Stomach (tissue), 9 donors: Measurements from ENCODE around the gene RARG. TPM values are rescaled to one million over a fixed set of nuclear protein-coding genes. Genes with fewer than 3 reads are reported as not detected.

Experiments used
- DNase-seq, 2 donors: peaks; one replicate each; pipeline versions ENCODE4 v3.0.0 to v3.0.0-alpha.2; 2013 to 2019
- H3K27ac ChIP-seq, 5 donors: fragments of 200-600 bp in 4 of 5; sonication (generic) in 4 of 5; one replicate each; pipeline ENCODE4 v1.5.1; 2013 to 2019; ENCODE audit warnings: mild to moderate bottlenecking in 1 of 5, moderate library complexity in 1 of 5
- H3K27me3 ChIP-seq, 3 donors: fragments of 200-600 bp; sonication (generic); one replicate each; pipeline ENCODE4 v1.5.1; 2017 to 2019; ENCODE audit warnings: mixed run types in 1 of 3
- H3K36me3 ChIP-seq, 4 donors: fragments of 200-600 bp; sonication (generic); 1 replicate in 3 of 4; 2 replicates in 1 of 4; pipeline ENCODE4 v1.5.1; 2016 to 2019
- H3K4me1 ChIP-seq, 4 donors: fragments of 200-600 bp; sonication (generic); one replicate each; pipeline ENCODE4 v1.5.1; 2016 to 2019
- H3K4me3 ChIP-seq, 4 donors: fragments of 200-600 bp; sonication (generic) in 3 of 4; one replicate each; pipeline ENCODE4 v1.5.1; 2016 to 2019; ENCODE audit warnings: mild to moderate bottlenecking in 1 of 4
- H3K9me3 ChIP-seq, 4 donors: fragments of 200-600 bp; sonication (generic); one replicate each; pipeline ENCODE4 v1.5.1; 2016 to 2019
- CTCF ChIP-seq, 7 experiments: fragments of 450-650 bp in 4 of 7; fragments of 200-600 bp in 3 of 7; sonication (generic) in 3 of 7; IDR thresholded peaks; one replicate each; pipeline ENCODE4 v1.5.1; 2016 to 2019; ENCODE audit warnings: antibody characterized with exemption in 7 of 7, control low read depth in 2 of 7, mild to moderate bottlenecking in 1 of 7
- EP300 ChIP-seq: sonication (generic); formaldehyde crosslinking; IDR thresholded peaks from one replicate; pipeline ENCODE4 v1.6.1; 2017; ENCODE audit warnings: antibody characterized with exemption
- POLR2A ChIP-seq, 4 donors: fragments of 450-650 bp; IDR thresholded peaks; one replicate each; pipeline ENCODE4 v1.6.1; 2016; ENCODE audit warnings: antibody characterized with exemption in 4 of 4, control low read depth in 2 of 4, mild to moderate bottlenecking in 1 of 4, moderate library complexity in 1 of 4
- POLR2AphosphoS5 ChIP-seq, 3 donors: sonication (generic); formaldehyde crosslinking; IDR thresholded peaks; one replicate each; pipeline ENCODE4 v1.6.1; 2016; ENCODE audit warnings: antibody characterized with exemption in 3 of 3
- WGBS, 5 donors: extraction: QIAGEN DNeasy Blood & Tissue Kit in 3 of 5; methylation state at CpG; one replicate each; pipeline versions ENCODE4 v1.1.5 to v1.1.7; 2013 to 2018; 5-methylcytosine and 5-hydroxymethylcytosine counted together
- intact Hi-C: fragments of 100-400 bp; cut with DNase I; formaldehyde crosslinking; loops from one replicate; pipeline ENCODE4 v1.15.1; 2023; ENCODE audit warnings: low total_unique reads
- polyA plus RNA-seq, 3 donors: library from polyadenylated mRNA; stranded (reverse); fragments of 200-250 nt; gene quantifications; one replicate each; pipeline ENCODE4 v1.2.3, GENCODE V29; 2013
- total RNA-seq, 5 donors: library from RNA; depleted of rRNA; stranded (reverse); fragments of >200 nt; gene quantifications; one replicate each; pipeline versions ENCODE4 v1.1.0 to v1.2.3, GENCODE V29; 2014 to 2016
- donor health status: healthy with polysubstance abuse.
- donor health status: Bipolar disorder and iron deficiency.
- donor health status: healthy.

The RARG gene
- total and polyA plus RNA-seq, 8 donors: 2.0 to 37.7 (median 9.6) TPM

GRCh38 chr12:53200458-53201176 lies 31.4 kb downstream of the RARG start:
- H3K4me3 ChIP-seq: no peak overlapping the region
- 66 to 71% (median 67%) methylated on average over 10 of the region's 10 CpGs for WGBS, 5 donors
- H3K27me3 ChIP-seq: no peaks in the 10 kb centered on the region
- H3K27ac ChIP-seq: peak overlapping the region in 3 of 5 donors; percentile 15 to 49 (median 29)
- peaks cover 0 to 17% (median 13%) of the 10 kb centered on the region in 4 donors for H3K4me1 ChIP-seq
- H3K36me3 ChIP-seq: no peaks in the 10 kb centered on the region
- no peaks in the 10 kb centered on the region for H3K9me3 ChIP-seq
- TF ChIP-seq CTCF (IDR thresholded peaks at IDR 0.05) (no peak), POLR2A (IDR thresholded peaks at IDR 0.05) (no peak), EP300 (no peak), POLR2AphosphoS5 (IDR thresholded peaks at IDR 0.05) (no peak)
- DNase-seq: no peak
- intact Hi-C loops: no loop called here

- Histone ChIP-seq H3K9me3 (no peaks in the 10 kb centered on the region), H3K4me1 (peaks cover 0 to 17% (median 13%) of the 10 kb centered on the region in 4 donors), H3K27ac (peak overlapping the region in 1 of 5 donors; percentile 29), H3K36me3 (no peaks in the 10 kb centered on the region), H3K4me3 (no peak overlapping the region), H3K27me3 (no peaks in the 10 kb centered on the region)
- WGBS, 5 donors: 93 to 100% (median 94%) methylated on average over 2 of the region's 2 CpGs
- TF ChIP-seq CTCF (IDR thresholded peaks at IDR 0.05) (no peak), POLR2A (IDR thresholded peaks at IDR 0.05) (no peak), POLR2AphosphoS5 (IDR thresholded peaks at IDR 0.05) (no peak), EP300 (no peak)
- no peak for DNase-seq
- intact Hi-C loops: no loop called here
These were observed 31.9 kb downstream of the RARG start for GRCh38 chr12:53200107-53200457.

GRCh38 chr12:53199700-53200099 lies 32.3 kb downstream of the RARG start:
- Histone ChIP-seq H3K27me3 (no peaks in the 10 kb centered on the region), H3K4me1 (peaks cover 0 to 17% (median 13%) of the 10 kb centered on the region in 4 donors), H3K9me3 (no peaks in the 10 kb centered on the region), H3K4me3 (no peak overlapping the region), H3K27ac (no peak overlapping the region), H3K36me3 (no peaks in the 10 kb centered on the region)
- WGBS, 5 donors: 79 to 90% (median 87%) methylated on average over 3 of the region's 3 CpGs
- TF ChIP-seq CTCF (IDR thresholded peaks at IDR 0.05) (no peak), POLR2A (IDR thresholded peaks at IDR 0.05) (no peak), POLR2AphosphoS5 (IDR thresholded peaks at IDR 0.05) (no peak), EP300 (no peak)
- DNase-seq: no peak
- intact Hi-C loops: loop anchor here (5.0 kb wide), 2 partner anchors 42 to 132 kb away; no protein-coding TSS in a partner anchor

- intact Hi-C loops: loop anchor here (5.0 kb wide), 2 partner anchors 41 to 131 kb away; no protein-coding TSS in a partner anchor
- H3K4me3 ChIP-seq: no peak overlapping the region
- WGBS, 5 donors: 81 to 88% (median 82%) methylated on average over 5 of the region's 5 CpGs
- H3K4me1 ChIP-seq: peaks cover 0 to 17% (median 13%) of the 10 kb centered on the region in 4 donors
- no peaks in the 10 kb centered on the region for H3K9me3 ChIP-seq
- H3K36me3 ChIP-seq: no peaks in the 10 kb centered on the region
- no peaks in the 10 kb centered on the region for H3K27me3 ChIP-seq
- no peak for DNase-seq
- H3K27ac ChIP-seq: no peak overlapping the region
- no peak for TF ChIP-seq POLR2AphosphoS5 (IDR thresholded peaks at IDR 0.05)
- TF ChIP-seq CTCF (IDR thresholded peaks at IDR 0.05): no peak
- no peak for TF ChIP-seq POLR2A (IDR thresholded peaks at IDR 0.05)
- TF ChIP-seq EP300: no peak
These were observed 33.4 kb downstream of the RARG start for GRCh38 chr12:53198486-53199110.
